ENCODE results near the gene FBXL5.

Gene FBXL5

GRCh38 chr4:15676039-15676438, 20.9 kb upstream of the FBXL5 start:
- no peak for DNase-seq (ENCODE audit: low read depth, low spot score)

- DNase-seq (ENCODE audit: low read depth, low spot score), result no peak
Observed at GRCh38 chr4:15675356-15675755, 20.2 kb upstream of the FBXL5 start.

- no peak for DNase-seq (ENCODE audit: low read depth, low spot score)
Observed at GRCh38 chr4:15674926-15675325, 19.8 kb upstream of the FBXL5 start.

GRCh38 chr4:15674046-15674445, 18.9 kb upstream of the FBXL5 start:
- no peak for DNase-seq (ENCODE audit: low read depth, low spot score)

- no peak for DNase-seq (ENCODE audit: low read depth, low spot score)
Observed at GRCh38 chr4:15673337-15673736, 18.2 kb upstream of the FBXL5 start.

- DNase-seq (ENCODE audit: low read depth, low spot score), result no peak
Observed at GRCh38 chr4:15672101-15672500, 16.9 kb upstream of the FBXL5 start.

GRCh38 chr4:15670576-15670975, 15.4 kb upstream of the FBXL5 start:
- DNase-seq (ENCODE audit: low read depth, low spot score), result no peak

GRCh38 chr4:15668566-15669435, 13.6 kb upstream of the FBXL5 start:
- no peak for DNase-seq (ENCODE audit: low read depth, low spot score)

- no peak for DNase-seq (ENCODE audit: low read depth, low spot score)
Observed at GRCh38 chr4:15667006-15667405, 11.8 kb upstream of the FBXL5 start.

GRCh38 chr4:15665753-15666365, 10.7 kb upstream of the FBXL5 start:
- DNase-seq (ENCODE audit: low read depth, low spot score), result no peak

- DNase-seq (ENCODE audit: low read depth, low spot score), result no peak
Observed at GRCh38 chr4:15659768-15660570, 4.8 kb upstream of the FBXL5 start.

GRCh38 chr4:15658781-15659180, 3.6 kb upstream of the FBXL5 start:
- DNase-seq (ENCODE audit: low read depth, low spot score), result no peak

GRCh38 chr4:15658136-15658770, 3.1 kb upstream of the FBXL5 start:
- DNase-seq (ENCODE audit: low read depth, low spot score), result no peak

GRCh38 chr4:15657366-15657765, 2.2 kb upstream of the FBXL5 start:
- no peak for DNase-seq (ENCODE audit: low read depth, low spot score)

GRCh38 chr4:15656038-15656470, 897 bp upstream of the FBXL5 start:
- no peak for DNase-seq (ENCODE audit: low read depth, low spot score)

- DNase-seq (ENCODE audit: low read depth, low spot score), result no peak
Observed at GRCh38 chr4:15654593-15655222, 449 bp downstream of the FBXL5 start.

- no peak for DNase-seq (ENCODE audit: low read depth, low spot score)
Observed at GRCh38 chr4:15653864-15654592, 1.1 kb downstream of the FBXL5 start.

GRCh38 chr4:15653420-15653819, 1.7 kb downstream of the FBXL5 start:
- DNase-seq (ENCODE audit: low read depth, low spot score), result no peak

GRCh38 chr4:15652841-15653240, 2.3 kb downstream of the FBXL5 start:
- DNase-seq (ENCODE audit: low read depth, low spot score), result no peak

- no peak for DNase-seq (ENCODE audit: low read depth, low spot score)
Observed at GRCh38 chr4:15652191-15652590, 3.0 kb downstream of the FBXL5 start.

- DNase-seq (ENCODE audit: low read depth, low spot score), result no peak
Observed at GRCh38 chr4:15651676-15652075, 3.5 kb downstream of the FBXL5 start.
